DLD1 (cell line): ENCODE measurements around the gene RAB43.

Experiments
- in situ Hi-C: cut with HindIII; loops from 2 replicates; pipeline ENCODE4 v1.10.0; 2017; ENCODE audit warnings: low sequenced_read_pairs

Gene RAB43

GRCh38 chr3:129061888-129062834 is 59.4 kb downstream of the RAB43 start:
- in situ Hi-C loops, result no loop called here

GRCh38 chr3:129061023-129061887 is 60.3 kb downstream of the RAB43 start:
- in situ Hi-C loops, result no loop called here

- in situ Hi-C loops, result no loop called here
These were observed 61.2 kb downstream of the RAB43 start, which contains the start of gene GP9 for GRCh38 chr3:129060276-129061022. Gene GP9 (plus strand): TSS chr3:129060779. CDS start chr3:129061740, 961 bp downstream.

GRCh38 chr3:129059311-129059958 is 62.2 kb downstream of the RAB43 start:
- in situ Hi-C loops, result no loop called here

GRCh38 chr3:129058441-129059200 is 63.0 kb downstream of the RAB43 start:
- in situ Hi-C loops, result no loop called here

- in situ Hi-C loops, result no loop called here
These were observed 64.4 kb downstream of the RAB43 start for GRCh38 chr3:129057249-129057648.

- in situ Hi-C loops, result no loop called here
These were observed 65.0 kb downstream of the RAB43 start for GRCh38 chr3:129056451-129057173.

GRCh38 chr3:129054605-129055104 is 66.9 kb downstream of the RAB43 start:
- in situ Hi-C loops, result no loop called here

- in situ Hi-C loops, result no loop called here
These were observed 68.9 kb downstream of the RAB43 start for GRCh38 chr3:129052675-129053074.

- in situ Hi-C loops, result no loop called here
These were observed 69.7 kb downstream of the RAB43 start for GRCh38 chr3:129051871-129052340.

GRCh38 chr3:129050556-129051295 is 70.9 kb downstream of the RAB43 start:
- in situ Hi-C loops, result no loop called here

- in situ Hi-C loops, result no loop called here
These were observed 74.1 kb downstream of the RAB43 start for GRCh38 chr3:129047553-129047839.

- in situ Hi-C loops, result no loop called here
These were observed 74.7 kb downstream of the RAB43 start for GRCh38 chr3:129046732-129047552.

- in situ Hi-C loops, result no loop called here
These were observed 75.4 kb downstream of the RAB43 start for GRCh38 chr3:129046037-129046731.

GRCh38 chr3:129045675-129046036 is 75.9 kb downstream of the RAB43 start:
- in situ Hi-C loops, result no loop called here

GRCh38 chr3:129040579-129041300 is 80.9 kb downstream of the RAB43 start:
- in situ Hi-C loops, result no loop called here
